ENCODE measurements around the gene HOXA3. TPM values are rescaled to one million over a fixed set of nuclear protein-coding genes. Genes with fewer than 3 reads are reported as not detected.

HOXA3 gene
- polyA plus RNA-seq, 3 donors: not detected

- Mint-ChIP-seq H3K36me3 (peaks cover 25 to 38% of the 10 kb centered on the region in 2 donors), H3K27ac (no peak overlapping the region), H3K4me1 (peaks cover 63% of the 10 kb centered on the region), H3K4me3 (peak overlapping the region in 1 of 2 donors; percentile 87), H3K9me3 (peaks cover 5 to 62% (median 44%) of the 10 kb centered on the region in 7 donors), H3K27me3 (ENCODE audit: low read depth in 3 of 3) (peaks cover 86 to 98% (median 88%) of the 10 kb centered on the region in 3 donors)
- no peaks in the 10 kb centered on the region for H3K36me3 ChIP-seq (replicated peaks in 1 of 2; ENCODE audit: control insufficient read depth in 1 of 2, insufficient read depth in 2 of 2, low read length in 2 of 2)
- peaks cover 69 to 89% of the 10 kb centered on the region in 2 donors for H3K4me1 ChIP-seq (ENCODE audit: control insufficient read depth in 1 of 2, insufficient read depth in 2 of 2, low read length in 2 of 2)
- intact Hi-C loops (cut with micrococcal nuclease): loop anchor here (2.0 to 10.0 kb wide), 4 partner anchors 17 to 1308 kb away; partner anchors contain the start of genes HOXA13 (in 1 of the 2) and HOXA3 (in 1 of the 2)
- WGBS (ENCODE audit: insufficient coverage): under 1% methylated on average over 26 of the region's 46 CpGs
- no peak for TF ChIP-seq CTCF (IDR thresholded peaks at IDR 0.05)
- peak overlapping the region; percentile 9 for H2AFZ ChIP-seq (ENCODE audit: insufficient read depth, low read depth, low read length, poor library complexity, severe bottlenecking)
- peak overlapping the region in 1 of 3 experiments; percentile 25 for H3K4me3 ChIP-seq (replicated peaks in 1 of 3; ENCODE audit: low read depth in 2 of 3, low read length in 3 of 3)
- peaks cover 28 to 43% of the 10 kb centered on the region in 2 donors for H3K9me3 ChIP-seq (replicated peaks in 1 of 2; ENCODE audit: control insufficient read depth in 1 of 2, insufficient read depth in 1 of 2, low read length in 2 of 2)
- H3K27ac ChIP-seq (ENCODE audit: low read depth in 1 of 2, low read length in 2 of 2): no peak overlapping the region
- H3K27me3 ChIP-seq (ENCODE audit: control insufficient read depth in 2 of 2, insufficient read depth in 2 of 2, low read length in 2 of 2): peaks cover 77 to 98% of the 10 kb centered on the region in 2 donors
- H3K4me2 ChIP-seq (replicated peaks; ENCODE audit: extremely low read depth, low read length, poor library complexity, severe bottlenecking): peak overlapping the region; percentile 42
- DNase-seq: no peak
- H3K9ac ChIP-seq (ENCODE audit: insufficient read depth, low read length, poor library complexity, severe bottlenecking): no peak overlapping the region
- peaks cover 9% of the 10 kb centered on the region for H4K20me1 ChIP-seq (ENCODE audit: insufficient read depth, low read length)
- peaks cover 2% of the 10 kb centered on the region for H3K79me2 ChIP-seq (ENCODE audit: insufficient read depth, low read length)
Measured at GRCh38 chr7:27169658-27170425, 17.5 kb upstream of the HOXA3 start.

GRCh38 chr7:27168265-27168947 is 16.0 kb upstream of the HOXA3 start:
- intact Hi-C loops (cut with micrococcal nuclease): loop anchor here (2.0 to 10.0 kb wide), 4 partner anchors 16 to 1306 kb away; partner anchors contain the start of genes HOXA13 (in 1 of the 2) and HOXA3 (in 1 of the 2)

More at GRCh38 chr7:27168265-27168947, 16.0 kb upstream of the HOXA3 start:
- H3K4me2 ChIP-seq (replicated peaks; ENCODE audit: extremely low read depth, low read length, poor library complexity, severe bottlenecking): no peak overlapping the region
- peaks cover 23 to 48% of the 10 kb centered on the region in 2 donors for H3K9me3 ChIP-seq (replicated peaks in 1 of 2; ENCODE audit: control insufficient read depth in 1 of 2, insufficient read depth in 1 of 2, low read length in 2 of 2)
- no peak overlapping the region for H3K9ac ChIP-seq (ENCODE audit: insufficient read depth, low read length, poor library complexity, severe bottlenecking)
- peaks cover 5 to 68% (median 47%) of the 10 kb centered on the region in 7 donors for H3K9me3 Mint-ChIP-seq
- peaks cover 30 to 47% of the 10 kb centered on the region in 2 donors for H3K36me3 Mint-ChIP-seq
- no peaks in the 10 kb centered on the region for H3K36me3 ChIP-seq (replicated peaks in 1 of 2; ENCODE audit: control insufficient read depth in 1 of 2, insufficient read depth in 2 of 2, low read length in 2 of 2)
- H3K27ac ChIP-seq (ENCODE audit: low read depth in 1 of 2, low read length in 2 of 2): no peak overlapping the region
- H3K4me3 Mint-ChIP-seq: peak overlapping the region in 1 of 2 donors; percentile 95
- H3K4me3 ChIP-seq (replicated peaks in 1 of 3; ENCODE audit: low read depth in 2 of 3, low read length in 3 of 3): peak overlapping the region in 1 of 3 experiments; percentile 18
- peaks cover 7% of the 10 kb centered on the region for H3K79me2 ChIP-seq (ENCODE audit: insufficient read depth, low read length)
- 2% methylated on average over 19 of the region's 25 CpGs for WGBS (ENCODE audit: insufficient coverage)
- peaks cover 73 to 99% of the 10 kb centered on the region in 2 donors for H3K27me3 ChIP-seq (ENCODE audit: control insufficient read depth in 2 of 2, insufficient read depth in 2 of 2, low read length in 2 of 2)
- no peak for DNase-seq
- H2AFZ ChIP-seq (ENCODE audit: insufficient read depth, low read depth, low read length, poor library complexity, severe bottlenecking): no peak overlapping the region
- TF ChIP-seq CTCF (IDR thresholded peaks at IDR 0.05): no peak
- H4K20me1 ChIP-seq (ENCODE audit: insufficient read depth, low read length): peaks cover 9% of the 10 kb centered on the region
- peaks cover 75 to 89% of the 10 kb centered on the region in 2 donors for H3K4me1 ChIP-seq (ENCODE audit: control insufficient read depth in 1 of 2, insufficient read depth in 2 of 2, low read length in 2 of 2)
- H3K4me1 Mint-ChIP-seq: peaks cover 70% of the 10 kb centered on the region
- peaks cover 88 to 98% (median 92%) of the 10 kb centered on the region in 3 donors for H3K27me3 Mint-ChIP-seq (ENCODE audit: low read depth in 3 of 3)
- no peak overlapping the region for H3K27ac Mint-ChIP-seq

Measured in CD14-positive monocyte (primary cell).